Adrenal gland (tissue), 12 donors: ENCODE results near the gene SIM1. TPM values are rescaled to one million over a fixed set of nuclear protein-coding genes. Genes with fewer than 3 reads are reported as not detected.

Experiments
- DNase-seq, 7 donors: peaks; one replicate each; pipeline ENCODE4 v3.0.0-alpha.2; 2019 to 2020
- H3K27ac ChIP-seq, 5 donors: fragments of 200-600 bp; sonication (generic) in 4 of 5; 1 replicate in 3 of 5; 2 replicates in 2 of 5; pipeline versions ENCODE4 v1.5.1 to v1.8.0; 2016 to 2020; ENCODE audit warnings: mild to moderate bottlenecking in 1 of 5
- H3K27me3 ChIP-seq: fragments of 200-600 bp; 2 replicates; pipeline ENCODE4 v1.8.0; 2021
- H3K36me3 ChIP-seq, 2 donors: fragments of 200-600 bp; replicated peaks in 1 of 2; 1 replicate in 1 of 2; 2 replicates in 1 of 2; pipeline versions ENCODE4 v1.5.1 to v1.8.0; 2018 to 2022
- H3K4me1 ChIP-seq, 2 donors: fragments of 200-600 bp; replicated peaks in 1 of 2; 1 replicate in 1 of 2; 2 replicates in 1 of 2; pipeline versions ENCODE4 v1.5.1 to v1.8.0; 2018 to 2021
- H3K4me3 ChIP-seq, 4 donors: fragments of 200-600 bp; sonication (generic) in 3 of 4; one replicate each; pipeline ENCODE4 v1.5.1; 2016 to 2018
- H3K9me3 ChIP-seq, 3 donors: fragments of 200-600 bp; sonication (generic) in 1 of 3; replicated peaks in 1 of 3; 1 replicate in 2 of 3; 2 replicates in 1 of 3; pipeline versions ENCODE4 v1.5.1 to v1.8.0; 2016 to 2021
- CTCF ChIP-seq, 6 experiments: fragments of 450-650 bp in 4 of 6; fragments of 200-600 bp in 2 of 6; sonication (generic) in 1 of 6; IDR thresholded peaks; 1 replicate in 5 of 6; 2 replicates in 1 of 6; pipeline versions ENCODE4 v1.5.1 to v1.8.0; 2016 to 2021; ENCODE audit warnings: antibody characterized with exemption in 6 of 6, mild to moderate bottlenecking in 2 of 6, moderate library complexity in 1 of 6
- POLR2A ChIP-seq, 2 donors: fragments of 450-650 bp; IDR thresholded peaks; one replicate each; pipeline ENCODE4 v1.6.1; 2017; ENCODE audit warnings: antibody characterized with exemption in 2 of 2, mild to moderate bottlenecking in 2 of 2, moderate library complexity in 1 of 2
- WGBS, 4 donors: extraction: QIAGEN DNeasy Blood & Tissue Kit in 2 of 4; methylation state at CpG; one replicate each; pipeline versions ENCODE4 v1.1.5 to v1.1.7; 2013 to 2017; 5-methylcytosine and 5-hydroxymethylcytosine counted together
- intact Hi-C, 2 donors: fragments of 100-400 bp; cut with DNase I; formaldehyde crosslinking; loops; one replicate each; pipeline versions ENCODE4 v1.14.1 to v1.15.0; 2022 to 2023
- polyA plus RNA-seq, 3 donors: library from polyadenylated mRNA; stranded (reverse); fragments of 200-250 nt in 2 of 3; fragments of 350-450 nt in 1 of 3; fragmentation: Illumina TruSeq in 1 of 3; extraction: RNeasy Lipid Tissue Mini Kit (QIAGEN cat#74804) in 1 of 3; gene quantifications; one replicate each; pipeline ENCODE4 v1.2.3, GENCODE V29; 2013 to 2014
- total RNA-seq, 9 donors: library from RNA; depleted of rRNA in 4 of 9; stranded (reverse); fragments of >200 nt in 4 of 9; fragments of 120-200 nt in 1 of 9; fragmentation: NEBNext Ultra II Directional in 1 of 9; extraction: Animal tissue kit (Norgen Biotek cat#: 25700) in 1 of 9; gene quantifications; one replicate each; pipeline versions ENCODE4 v1.1.0 to v1.2.4, GENCODE V29; 2013 to 2023
- donor health status: healthy with polysubstance abuse.
- donor health status: Bipolar disorder and iron deficiency.
- donor health status: DM: yes; HTN: yes; CAD: no.
- donor health status: DM: no; HTN: no; CAD: no.
- donor health status: DM: no; HTN: no; CAD: no.
- donor health status: DM: yes; HTN: yes; CAD: no.

Gene SIM1
- total and polyA plus RNA-seq, 12 donors: not detected

GRCh38 chr6:100469101-100469859, 4.6 kb upstream of the SIM1 start:
- peaks cover 74% of the 10 kb centered on the region for H3K27me3 ChIP-seq
- H3K36me3 ChIP-seq: no peaks in the 10 kb centered on the region
- 12 to 22% (median 13%) methylated on average over 26 to 44 of the region's 44 CpGs for WGBS, 4 donors
- no peak overlapping the region for H3K27ac ChIP-seq
- DNase-seq: no peak
- intact Hi-C loops: no loop called here
- H3K4me1 ChIP-seq: peaks cover 0 to 11% of the 10 kb centered on the region in 2 donors
- no peak overlapping the region for H3K4me3 ChIP-seq
- H3K9me3 ChIP-seq: no peaks in the 10 kb centered on the region
- no peak for TF ChIP-seq CTCF (IDR thresholded peaks at IDR 0.05)
- no peak for TF ChIP-seq POLR2A (IDR thresholded peaks at IDR 0.05)

DNA sequence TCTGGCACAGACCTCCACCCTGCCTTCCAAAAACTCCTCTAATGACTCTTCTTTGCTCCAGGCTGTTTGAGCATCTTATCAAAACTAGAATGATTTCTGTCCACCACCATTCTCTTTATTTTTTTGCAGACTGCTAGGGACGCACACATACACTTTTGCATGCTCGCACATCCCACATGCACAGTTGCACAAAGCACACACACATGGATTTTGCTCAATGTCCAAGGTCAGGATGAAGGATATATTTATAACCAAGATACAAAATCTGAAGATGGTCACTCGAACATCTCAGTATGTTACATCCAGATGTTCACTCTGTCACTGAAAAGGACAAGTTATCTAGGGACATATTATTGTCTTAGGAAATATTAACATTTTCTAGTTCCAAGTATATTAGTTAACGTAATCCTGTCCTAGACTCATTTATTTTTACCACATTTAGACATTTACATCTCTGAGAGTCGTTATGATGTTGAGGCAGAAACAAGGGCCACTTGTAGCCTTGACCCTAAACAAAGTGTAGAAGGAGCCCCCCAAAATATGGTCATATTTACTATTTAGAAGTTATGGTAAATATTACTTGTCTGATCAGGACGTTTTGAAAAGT, 3.4 kb upstream of the SIM1 start:
- Histone ChIP-seq H3K36me3 (no peaks in the 10 kb centered on the region), H3K27me3 (peaks cover 86% of the 10 kb centered on the region), H3K27ac (no peak overlapping the region), H3K4me1 (peaks cover 0 to 12% of the 10 kb centered on the region in 2 donors), H3K9me3 (no peaks in the 10 kb centered on the region), H3K4me3 (no peak overlapping the region)
- intact Hi-C loops: no loop called here
- TF ChIP-seq POLR2A (IDR thresholded peaks at IDR 0.05) (no peak), CTCF (IDR thresholded peaks at IDR 0.05) (no peak)
- WGBS, 4 donors: 29 to 33% (median 29%) methylated on average over 6 of the region's 6 CpGs
- DNase-seq: no peak

- H3K4me1 ChIP-seq: peaks cover 0 to 12% of the 10 kb centered on the region in 2 donors
- TF ChIP-seq POLR2A (IDR thresholded peaks at IDR 0.05): no peak
- TF ChIP-seq CTCF (IDR thresholded peaks at IDR 0.05): no peak
- intact Hi-C loops: no loop called here
- H3K9me3 ChIP-seq: no peaks in the 10 kb centered on the region
- 7 to 11% (median 10%) methylated on average over 30 to 49 of the region's 49 CpGs for WGBS, 4 donors
- no peak overlapping the region for H3K4me3 ChIP-seq
- DNase-seq: no peak
- no peaks in the 10 kb centered on the region for H3K36me3 ChIP-seq
- H3K27ac ChIP-seq: no peak overlapping the region
- peaks cover 94% of the 10 kb centered on the region for H3K27me3 ChIP-seq
Observed at GRCh38 chr6:100467129-100468015, 2.7 kb upstream of the SIM1 start.
